Measurements from ENCODE around the gene PRR5. TPM values are rescaled to one million over a fixed set of nuclear protein-coding genes. Genes with fewer than 3 reads are reported as not detected.

The PRR5 gene
- total RNA-seq, 1 experiment from 2014 or later = 11.8 TPM

- no peaks in the 10 kb centered on the region for H3K9me3 ChIP-seq (ENCODE audit: control insufficient read depth, low read depth, low read length)
- no peak overlapping the region for H4K8ac ChIP-seq (replicated peaks; ENCODE audit: insufficient read length, low read depth, low read length)
- DNase-seq = no peak
- no peak overlapping the region for H3K14ac ChIP-seq (ENCODE audit: insufficient read depth, low read length)
- H3K18ac ChIP-seq (ENCODE audit: insufficient read length, low read depth, low read length) = no peak overlapping the region
- H2BK5ac ChIP-seq (ENCODE audit: insufficient read length, low read length) = no peak overlapping the region
- H3K4me1 ChIP-seq (ENCODE audit: insufficient read depth, low read length) = no peaks in the 10 kb centered on the region; the same call in 1 of the 2 replicates
- H3K23ac ChIP-seq (ENCODE audit: insufficient read length, low read depth, low read length) = no peak overlapping the region
- H4K91ac ChIP-seq (ENCODE audit: insufficient read length, low read depth, low read length) = no peak overlapping the region
- H3T11ph ChIP-seq (ENCODE audit: low read length) = no peak overlapping the region
- Mint-ChIP-seq H3K4me3 (no peak overlapping the region), H3K9me3 (peaks cover 0 to 3% of the 10 kb centered on the region in 2 experiments; a peak in 2 of 5 replicates), H3K4me1 (peaks cover 15 to 26% of the 10 kb centered on the region in 2 experiments), H3K36me3 (ENCODE audit: insufficient read depth in 1 of 3, low read depth in 3 of 3) (no peaks in the 10 kb centered on the region; a peak in 2 of 7 replicates), H3K27ac (no peak overlapping the region), H3K27me3 (ENCODE audit: low read depth) (peaks cover 62% of the 10 kb centered on the region)
- no peaks in the 10 kb centered on the region; the same call in 1 of the 2 replicates for H3K27me3 ChIP-seq (ENCODE audit: insufficient read depth, low read length)
- no CpG with 5 or more reads among the region's 5 CpGs for WGBS (ENCODE audit: extremely low coverage, insufficient read length, low lambda C conversion rate)
- H2BK20ac ChIP-seq (ENCODE audit: low read depth, low read length, poor library complexity, severe bottlenecking) = no peak overlapping the region
- H2BK120ac ChIP-seq (ENCODE audit: low read depth, low read length, poor library complexity, severe bottlenecking) = no peak overlapping the region
- H3K23me2 ChIP-seq (ENCODE audit: insufficient read length, low read depth, low read length, poor library complexity, severe bottlenecking) = no peaks in the 10 kb centered on the region
- H2BK15ac ChIP-seq (ENCODE audit: low read depth, low read length) = no peak overlapping the region
- no peaks in the 10 kb centered on the region for H4K20me1 ChIP-seq (ENCODE audit: control insufficient read depth, insufficient read depth, insufficient read length)
- no peaks in the 10 kb centered on the region for H3K79me1 ChIP-seq (ENCODE audit: insufficient read depth, low read depth, low read length, poor library complexity, severe bottlenecking)
- no peak overlapping the region for H3K56ac ChIP-seq (ENCODE audit: insufficient read length, low read depth, low read length)
- TF ChIP-seq CTCF (conservative IDR thresholded peaks at IDR 0.05) = no peak
- no peak overlapping the region for H3K4me2 ChIP-seq (ENCODE audit: insufficient read depth, insufficient read length, low read length)
- no peaks in the 10 kb centered on the region for H3K79me2 ChIP-seq (ENCODE audit: insufficient read depth, low read length)
- no peak overlapping the region for H2AK5ac ChIP-seq (ENCODE audit: insufficient read length, low read length)
- no peak overlapping the region for H2AFZ ChIP-seq (ENCODE audit: low read length)
- no peak overlapping the region for H2BK12ac ChIP-seq (ENCODE audit: insufficient read length, low read depth, low read length)
- H3K9ac ChIP-seq (ENCODE audit: extremely low read depth, insufficient read length, low read length) = no peak overlapping the region
- H4K5ac ChIP-seq (ENCODE audit: insufficient read length, low read depth, low read length) = no peak overlapping the region
- no peak overlapping the region for H3K4ac ChIP-seq (ENCODE audit: low read depth, low read length)
- no peak overlapping the region for H3K27ac ChIP-seq (ENCODE audit: insufficient read length, low read depth, low read length)
Observed at GRCh38 chr22:44663256-44663999, 38.6 kb upstream of the PRR5 start.
